ENCODE measurements around the gene SLAMF9.

DNA sequence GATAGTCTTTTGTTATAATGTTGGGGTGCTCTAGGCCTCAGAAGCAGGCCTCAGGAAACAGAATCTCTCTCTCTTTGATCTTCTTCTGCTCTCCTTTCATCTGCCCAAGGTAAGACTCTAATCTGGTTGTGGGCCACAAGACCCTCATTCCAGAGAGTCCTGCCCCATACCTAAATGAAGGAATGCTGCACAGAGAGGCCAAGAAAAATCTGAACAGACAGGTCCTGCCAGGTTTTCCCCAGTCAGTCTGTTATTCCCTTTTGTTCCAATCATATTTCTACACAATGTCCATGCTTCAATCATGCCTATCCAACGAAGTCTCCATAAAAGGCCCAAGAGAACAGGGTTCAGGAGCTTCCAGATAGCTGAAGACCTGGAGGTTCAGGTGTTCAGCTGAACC lies 47.1 kb downstream of the SLAMF9 start:
- TF ChIP-seq CTCF (IDR thresholded peaks at IDR 0.05; ENCODE audit: low read depth, low read length, poor library complexity, severe bottlenecking) (no peak), EZH2phosphoT487 (IDR thresholded peaks at IDR 0.05; ENCODE audit: borderline replicate concordance, low read length) (no peak)

All from DOHH2 (cell line).